ENCODE data around the gene PPP1R37.

The PPP1R37 gene

GRCh38 chr19:45076851-45077730 lies 15.9 kb upstream of the PPP1R37 start:
- Histone ChIP-seq H3K4me2 (peak overlapping the region; percentile 97), H3K4me1 (ENCODE audit: low read depth, poor library complexity, severe bottlenecking) (peaks cover 57% of the 10 kb centered on the region), H3K79me2 (ENCODE audit: insufficient read depth, low read depth) (peaks cover 77% of the 10 kb centered on the region), H3K9ac (peak overlapping the region; percentile 62; the same call in 1 of the 2 replicates), H3K27ac (peak overlapping the region; percentile 59), H3K4me3 (IDR thresholded peaks at IDR 0.05; ENCODE audit: insufficient read depth, low read depth, low read length) (no peak overlapping the region), H4K20me1 (ENCODE audit: insufficient read depth) (no peaks in the 10 kb centered on the region), H2AFZ (ENCODE audit: low read depth) (peak overlapping the region; percentile 59), H3K27me3 (ENCODE audit: insufficient read depth, low read depth) (no peaks in the 10 kb centered on the region), H3K36me3 (ENCODE audit: insufficient read depth) (peaks cover 4% of the 10 kb centered on the region; the same call in 1 of the 2 replicates)
- no peak for TF ChIP-seq CTCF (conservative IDR thresholded peaks at IDR 0.05; ENCODE audit: low read depth, low read length)

GRCh38 chr19:45078390-45079062 lies 14.5 kb upstream of the PPP1R37 start:
- Histone ChIP-seq H3K27ac (peak overlapping the region; percentile 64), H3K36me3 (ENCODE audit: insufficient read depth) (no peaks in the 10 kb centered on the region), H3K27me3 (ENCODE audit: insufficient read depth, low read depth) (no peaks in the 10 kb centered on the region), H3K4me1 (ENCODE audit: low read depth, poor library complexity, severe bottlenecking) (peaks cover 54% of the 10 kb centered on the region), H3K4me2 (peak overlapping the region; percentile 63), H3K4me3 (IDR thresholded peaks at IDR 0.05; ENCODE audit: insufficient read depth, low read depth, low read length) (no peak overlapping the region), H4K20me1 (ENCODE audit: insufficient read depth) (no peaks in the 10 kb centered on the region), H2AFZ (ENCODE audit: low read depth) (peak overlapping the region; percentile 57), H3K79me2 (ENCODE audit: insufficient read depth, low read depth) (peaks cover 80% of the 10 kb centered on the region), H3K9ac (peak overlapping the region; percentile 82)
- no peak for TF ChIP-seq CTCF (conservative IDR thresholded peaks at IDR 0.05; ENCODE audit: low read depth, low read length)

DNA sequence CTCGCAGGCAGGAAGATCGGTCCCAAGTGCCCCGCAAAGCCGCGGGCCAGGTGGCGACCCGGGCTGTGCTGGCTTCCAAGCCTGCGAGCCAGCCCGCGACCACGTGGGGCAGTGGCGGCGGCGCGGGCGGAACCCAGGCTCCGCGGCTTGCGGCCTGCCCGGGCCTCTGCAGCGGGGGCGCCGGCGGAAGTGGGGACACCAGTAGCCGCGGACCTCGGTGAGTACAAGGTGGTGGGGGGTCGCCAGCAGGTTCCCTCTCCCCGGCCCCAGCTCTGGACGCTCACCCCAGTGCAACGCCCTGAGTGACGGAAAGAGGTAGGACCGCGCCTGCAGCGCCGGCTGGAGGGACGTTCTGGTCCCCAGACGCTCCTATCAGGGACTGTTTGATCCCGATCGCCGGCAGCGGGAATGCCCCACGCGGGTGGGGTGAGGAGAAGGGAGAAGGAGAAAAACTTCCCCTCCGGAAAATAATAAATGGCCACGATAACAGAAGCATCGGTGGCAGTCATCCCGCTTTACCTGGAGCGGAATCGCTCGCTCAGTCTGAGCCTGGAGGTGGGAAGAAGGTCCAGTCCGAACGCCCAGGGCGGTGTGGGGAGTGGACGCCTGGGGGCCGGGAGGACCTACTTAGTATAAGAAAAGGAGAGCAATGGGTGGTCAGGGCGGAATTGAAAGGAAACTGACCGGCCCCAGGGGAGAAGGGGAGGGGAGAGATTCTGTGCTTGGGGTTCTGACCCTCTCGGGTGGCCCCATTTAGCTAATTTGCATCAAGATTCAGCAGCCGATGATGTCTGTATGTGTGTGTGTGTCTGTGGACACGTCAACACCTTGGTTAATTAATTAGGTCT lies 13.7 kb upstream of the PPP1R37 start, which contains the start of gene GEMIN7:
TSS of gene GEMIN7 (plus strand) at position 198 of the 848 bp plus-strand sequence. CDS start 10,855 bp downstream, outside the sequence.
- peak within 1 kb of the TSS; percentile 63 for H3K4me2 ChIP-seq
- TF ChIP-seq CTCF (conservative IDR thresholded peaks at IDR 0.05; ENCODE audit: low read depth, low read length): no peak
- peak within 1 kb of the TSS; percentile 64 for H3K27ac ChIP-seq
- H4K20me1 ChIP-seq (ENCODE audit: insufficient read depth): no peaks in the 10 kb centered on the region
- H3K9ac ChIP-seq: peak within 1 kb of the TSS; percentile 82
- H3K4me3 ChIP-seq (IDR thresholded peaks at IDR 0.05; ENCODE audit: insufficient read depth, low read depth, low read length): no peak within 1 kb of the TSS
- H3K27me3 ChIP-seq (ENCODE audit: insufficient read depth, low read depth): no peaks in the 10 kb centered on the region
- H3K36me3 ChIP-seq (ENCODE audit: insufficient read depth): no peaks in the 10 kb centered on the region
- H3K4me1 ChIP-seq (ENCODE audit: low read depth, poor library complexity, severe bottlenecking): peaks cover 47% of the 10 kb centered on the region
- peaks cover 77% of the 10 kb centered on the region for H3K79me2 ChIP-seq (ENCODE audit: insufficient read depth, low read depth)
- H2AFZ ChIP-seq (ENCODE audit: low read depth): peak within 1 kb of the TSS; percentile 57

- Histone ChIP-seq H2AFZ (ENCODE audit: low read depth) (0 out of 2 replicates have a peak overlapping the region, but pooled peaks have one; percentile 57), H3K36me3 (ENCODE audit: insufficient read depth) (no peaks in the 10 kb centered on the region), H3K4me3 (IDR thresholded peaks at IDR 0.05; ENCODE audit: insufficient read depth, low read depth, low read length) (no peak overlapping the region), H3K79me2 (ENCODE audit: insufficient read depth, low read depth) (peaks cover 77% of the 10 kb centered on the region), H4K20me1 (ENCODE audit: insufficient read depth) (no peaks in the 10 kb centered on the region; the same call in 1 of the 2 replicates), H3K27ac (peak overlapping the region; percentile 64), H3K27me3 (ENCODE audit: insufficient read depth, low read depth) (no peaks in the 10 kb centered on the region), H3K4me1 (ENCODE audit: low read depth, poor library complexity, severe bottlenecking) (peaks cover 40% of the 10 kb centered on the region), H3K9ac (peak overlapping the region; percentile 82; the same call in 1 of the 2 replicates), H3K4me2 (peak overlapping the region; percentile 63)
- TF ChIP-seq CTCF (conservative IDR thresholded peaks at IDR 0.05; ENCODE audit: low read depth, low read length): no peak
Measured at GRCh38 chr19:45079911-45080370, 13.0 kb upstream of the PPP1R37 start.

All from KMS-11 (cell line).